ENCODE measurements around the gene MRFAP1L1.
"Not testable (repeated sequence)": the region's sequence is repeated elsewhere in the genome, so short reads cannot be mapped to it uniquely, and the experiment has no call there.

MRFAP1L1 gene

GRCh38 chr4:6709230-6710114, at the start of gene MRFAP1L1:
MRFAP1L1 (minus strand) TSS chr4:6709865; CDS start chr4:6709629, 236 bp downstream.
- DNase-seq = peak; percentile 96

- no peak for DNase-seq
These were observed 49.1 kb upstream of the MRFAP1L1 start for GRCh38 chr4:6758728-6759127.

- DNase-seq = not testable (repeated sequence)
These were observed 46.7 kb upstream of the MRFAP1L1 start for GRCh38 chr4:6756345-6756744.

GRCh38 chr4:6755088-6755753, 45.6 kb upstream of the MRFAP1L1 start:
- DNase-seq = no peak

- DNase-seq = no peak
These were observed 44.9 kb upstream of the MRFAP1L1 start for GRCh38 chr4:6754481-6755087.

GRCh38 chr4:6753891-6754290, 44.2 kb upstream of the MRFAP1L1 start:
- DNase-seq = no peak

GRCh38 chr4:6753103-6753560, 43.5 kb upstream of the MRFAP1L1 start:
- no peak for DNase-seq

- DNase-seq = no peak
These were observed 42.8 kb upstream of the MRFAP1L1 start for GRCh38 chr4:6752486-6752829.

- DNase-seq = no peak
These were observed 42.2 kb upstream of the MRFAP1L1 start for GRCh38 chr4:6751611-6752485.

- DNase-seq = no peak
These were observed 40.9 kb upstream of the MRFAP1L1 start for GRCh38 chr4:6750286-6751221.

- no peak for DNase-seq
These were observed 39.9 kb upstream of the MRFAP1L1 start for GRCh38 chr4:6749340-6750171.

- no peak for DNase-seq
These were observed 38.6 kb upstream of the MRFAP1L1 start for GRCh38 chr4:6748286-6748685.

GRCh38 chr4:6747294-6748051, 37.8 kb upstream of the MRFAP1L1 start:
- DNase-seq = no peak

GRCh38 chr4:6746721-6747293, 37.1 kb upstream of the MRFAP1L1 start:
- no peak for DNase-seq

GRCh38 chr4:6742989-6743388, 33.3 kb upstream of the MRFAP1L1 start:
- DNase-seq = no peak

GRCh38 chr4:6742507-6742906, 32.8 kb upstream of the MRFAP1L1 start:
- no peak for DNase-seq

GRCh38 chr4:6740347-6740746, 30.7 kb upstream of the MRFAP1L1 start:
- no peak for DNase-seq

- DNase-seq = no peak
These were observed 30.3 kb upstream of the MRFAP1L1 start for GRCh38 chr4:6739920-6740319.

- DNase-seq = no peak
These were observed 24.6 kb upstream of the MRFAP1L1 start for GRCh38 chr4:6734165-6734786.
